GM12874 (cell line): Measurements from ENCODE around the gene ENTHD1.
A peak's percentile ranks its signal among the peaks of the same experiment; 100 is the strongest.

Experiments
- TF ChIP-seq, protein P1 (sequence below): IDR thresholded peaks from 2 replicates; pipeline ENCODE4 v1.5.1; 2011; ENCODE audit warnings: low read depth, mild to moderate bottlenecking, control low read depth, low read length, moderate library complexity; ENCODE audit not compliant: insufficient read depth

Gene ENTHD1, protein sequence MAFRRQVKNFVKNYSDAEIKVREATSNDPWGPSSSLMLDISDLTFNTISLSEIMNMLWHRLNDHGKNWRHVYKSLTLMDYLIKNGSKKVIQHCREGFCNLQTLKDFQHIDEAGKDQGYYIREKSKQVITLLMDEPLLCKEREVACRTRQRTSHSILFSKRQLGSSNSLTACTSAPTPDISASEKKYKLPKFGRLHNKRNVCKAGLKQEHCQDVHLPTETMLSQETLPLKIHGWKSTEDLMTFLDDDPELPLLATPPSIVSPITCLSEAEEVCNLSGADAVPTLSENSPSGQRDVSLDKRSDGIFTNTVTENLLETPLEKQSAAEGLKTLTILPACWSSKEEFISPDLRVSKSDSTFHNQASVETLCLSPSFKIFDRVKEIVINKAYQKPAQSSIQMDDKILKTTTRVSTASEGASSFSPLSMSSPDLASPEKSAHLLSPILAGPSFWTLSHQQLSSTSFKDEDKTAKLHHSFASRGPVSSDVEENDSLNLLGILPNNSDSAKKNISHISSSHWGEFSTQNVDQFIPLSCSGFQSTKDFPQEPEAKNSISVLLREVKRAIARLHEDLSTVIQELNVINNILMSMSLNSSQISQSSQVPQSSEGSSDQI

DNA sequence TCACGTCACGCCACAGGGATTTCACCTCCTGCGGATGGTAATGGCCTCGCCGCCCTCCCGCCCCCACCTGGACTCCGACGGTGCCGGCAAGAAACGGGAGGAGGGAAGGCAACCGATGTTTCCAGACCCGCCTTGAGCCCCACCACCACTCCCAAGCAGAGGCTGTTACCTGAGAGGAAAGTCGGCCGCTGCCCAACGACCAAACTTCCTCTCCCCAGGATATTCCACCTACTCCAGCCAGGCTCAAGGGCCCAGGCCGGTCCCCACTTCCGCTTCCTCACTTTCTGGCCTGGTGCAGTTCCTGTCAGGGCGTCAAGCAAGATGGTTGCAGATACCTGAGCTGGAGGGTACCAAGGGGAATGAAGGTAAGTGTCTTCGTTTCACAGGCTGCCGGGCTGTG, at the start of gene ENTHD1:
TSS of gene ENTHD1 (minus strand) at position 235 of the 400 bp plus-strand sequence. CDS start 6,012 bp downstream, outside the sequence.
- TF ChIP-seq, protein P1, sequence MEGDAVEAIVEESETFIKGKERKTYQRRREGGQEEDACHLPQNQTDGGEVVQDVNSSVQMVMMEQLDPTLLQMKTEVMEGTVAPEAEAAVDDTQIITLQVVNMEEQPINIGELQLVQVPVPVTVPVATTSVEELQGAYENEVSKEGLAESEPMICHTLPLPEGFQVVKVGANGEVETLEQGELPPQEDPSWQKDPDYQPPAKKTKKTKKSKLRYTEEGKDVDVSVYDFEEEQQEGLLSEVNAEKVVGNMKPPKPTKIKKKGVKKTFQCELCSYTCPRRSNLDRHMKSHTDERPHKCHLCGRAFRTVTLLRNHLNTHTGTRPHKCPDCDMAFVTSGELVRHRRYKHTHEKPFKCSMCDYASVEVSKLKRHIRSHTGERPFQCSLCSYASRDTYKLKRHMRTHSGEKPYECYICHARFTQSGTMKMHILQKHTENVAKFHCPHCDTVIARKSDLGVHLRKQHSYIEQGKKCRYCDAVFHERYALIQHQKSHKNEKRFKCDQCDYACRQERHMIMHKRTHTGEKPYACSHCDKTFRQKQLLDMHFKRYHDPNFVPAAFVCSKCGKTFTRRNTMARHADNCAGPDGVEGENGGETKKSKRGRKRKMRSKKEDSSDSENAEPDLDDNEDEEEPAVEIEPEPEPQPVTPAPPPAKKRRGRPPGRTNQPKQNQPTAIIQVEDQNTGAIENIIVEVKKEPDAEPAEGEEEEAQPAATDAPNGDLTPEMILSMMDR = no peak

- TF ChIP-seq, protein P1 = peak; percentile 33; the same call in 1 of the 2 replicates
These were observed 49.8 kb upstream of the ENTHD1 start for GRCh38 chr22:39943337-39943736.

GRCh38 chr22:39942439-39943230, 49.1 kb upstream of the ENTHD1 start:
- TF ChIP-seq, protein P1 = no peak

- TF ChIP-seq, protein P1 = no peak
These were observed 48.0 kb upstream of the ENTHD1 start for GRCh38 chr22:39941601-39942000.

DNA sequence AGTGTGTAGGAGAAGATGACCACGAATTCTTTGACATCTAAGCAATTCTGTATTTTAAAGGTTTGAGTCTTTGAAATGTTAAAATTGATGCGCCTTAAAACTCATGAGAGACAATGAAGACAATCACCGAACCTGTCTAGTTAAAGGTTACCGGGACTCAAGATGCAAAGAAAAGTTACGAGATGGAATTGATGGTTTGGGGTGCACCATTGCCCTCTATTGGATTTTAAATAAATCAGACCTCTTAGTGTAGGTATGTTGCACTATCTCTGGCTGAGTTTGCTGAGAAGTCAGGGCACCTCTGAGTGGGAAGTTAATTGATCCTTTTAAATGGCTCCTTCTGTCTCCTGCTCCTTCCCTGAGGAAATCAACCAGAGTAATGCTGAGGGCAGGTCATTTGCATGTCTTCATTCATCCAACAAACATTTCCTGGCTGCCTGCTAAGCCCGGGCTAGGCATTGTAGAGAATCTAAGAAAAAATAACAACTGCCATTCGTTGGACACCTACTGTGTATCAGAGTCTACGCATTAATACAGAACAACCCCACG, 47.3 kb upstream of the ENTHD1 start:
- TF ChIP-seq, protein P1 = no peak

DNA sequence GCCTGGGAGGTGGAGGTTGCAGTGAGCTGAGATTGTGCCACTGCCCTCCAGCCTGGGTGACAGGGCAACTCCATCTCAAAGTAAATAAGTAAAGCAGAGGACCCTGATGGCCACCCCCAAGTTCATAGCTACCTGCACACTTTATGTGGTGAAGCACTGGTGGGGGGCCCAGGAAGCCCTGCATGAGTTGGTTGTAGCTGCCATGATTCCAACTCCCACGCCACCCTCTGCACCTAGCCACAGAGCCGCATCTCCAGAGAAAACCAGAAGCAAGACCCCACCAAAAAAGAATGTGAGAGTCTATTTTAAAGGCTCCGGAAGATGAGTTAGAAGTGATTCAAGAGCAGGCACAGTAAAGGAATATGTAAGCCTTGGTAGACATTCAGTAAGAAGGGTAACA, 46.3 kb upstream of the ENTHD1 start:
- TF ChIP-seq, protein P1 = no peak
